LNCaP clone FGC (cell line): ENCODE data around the gene MYOCD.

ENCODE experiments used
- DNase-seq: peaks from one replicate; pipeline ENCODE4 v3.0.0-alpha.2; 2011; ENCODE audit warnings: low read depth
- H3K4me3 ChIP-seq: 2 replicates; pipeline ENCODE4 v1.5.1; 2011; ENCODE audit warnings: mild to moderate bottlenecking, low read depth, low read length, control low read depth
- TF ChIP-seq, protein P1 (sequence below): IDR thresholded peaks from 2 replicates; pipeline ENCODE4 v1.5.1; 2012; ENCODE audit warnings: mild to moderate bottlenecking; ENCODE audit not compliant: control insufficient read depth, insufficient read depth; ENCODE audit errors: extremely low read depth

The MYOCD gene

DNA sequence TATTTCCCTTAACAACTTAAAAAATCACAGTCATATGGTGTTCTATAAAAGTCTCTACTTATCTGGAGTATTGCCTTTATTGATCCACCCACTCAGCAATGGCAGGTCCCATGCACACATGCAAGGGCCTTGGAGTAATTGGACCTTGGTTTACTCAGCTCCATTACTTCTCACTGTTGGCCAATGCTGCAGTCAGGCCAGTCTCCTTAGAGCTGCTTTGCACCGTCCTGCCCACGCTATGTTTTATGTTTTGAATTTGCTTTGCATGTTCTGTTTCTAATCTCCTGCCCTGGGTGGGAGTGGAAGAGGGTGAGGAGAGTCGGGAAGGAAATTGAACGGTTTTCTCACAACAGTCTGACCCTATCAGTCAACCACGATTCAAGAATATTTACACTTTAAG is 147.2 kb downstream of the MYOCD start:
- no peak overlapping the region for H3K4me3 ChIP-seq
- DNase-seq, result no peak
- TF ChIP-seq, protein P1, sequence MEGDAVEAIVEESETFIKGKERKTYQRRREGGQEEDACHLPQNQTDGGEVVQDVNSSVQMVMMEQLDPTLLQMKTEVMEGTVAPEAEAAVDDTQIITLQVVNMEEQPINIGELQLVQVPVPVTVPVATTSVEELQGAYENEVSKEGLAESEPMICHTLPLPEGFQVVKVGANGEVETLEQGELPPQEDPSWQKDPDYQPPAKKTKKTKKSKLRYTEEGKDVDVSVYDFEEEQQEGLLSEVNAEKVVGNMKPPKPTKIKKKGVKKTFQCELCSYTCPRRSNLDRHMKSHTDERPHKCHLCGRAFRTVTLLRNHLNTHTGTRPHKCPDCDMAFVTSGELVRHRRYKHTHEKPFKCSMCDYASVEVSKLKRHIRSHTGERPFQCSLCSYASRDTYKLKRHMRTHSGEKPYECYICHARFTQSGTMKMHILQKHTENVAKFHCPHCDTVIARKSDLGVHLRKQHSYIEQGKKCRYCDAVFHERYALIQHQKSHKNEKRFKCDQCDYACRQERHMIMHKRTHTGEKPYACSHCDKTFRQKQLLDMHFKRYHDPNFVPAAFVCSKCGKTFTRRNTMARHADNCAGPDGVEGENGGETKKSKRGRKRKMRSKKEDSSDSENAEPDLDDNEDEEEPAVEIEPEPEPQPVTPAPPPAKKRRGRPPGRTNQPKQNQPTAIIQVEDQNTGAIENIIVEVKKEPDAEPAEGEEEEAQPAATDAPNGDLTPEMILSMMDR, result no peak

DNA sequence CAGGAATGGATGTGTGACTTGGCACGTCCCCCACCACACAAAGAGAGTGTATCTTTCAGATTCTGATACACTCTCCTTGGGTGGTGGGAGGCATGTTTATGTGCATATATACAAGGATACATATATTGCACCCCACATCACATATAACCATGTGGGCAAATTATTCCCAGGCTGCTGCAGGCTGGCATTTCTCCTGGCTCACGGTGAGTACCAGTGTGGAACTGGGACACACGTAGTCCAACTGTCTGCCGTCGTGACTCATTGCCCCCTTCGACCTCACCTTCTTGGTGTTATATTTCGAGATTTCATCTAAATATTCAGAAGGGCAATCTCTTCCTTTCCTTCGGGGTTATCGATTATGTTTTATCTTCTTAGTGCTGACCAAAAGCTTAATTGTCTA is 148.0 kb downstream of the MYOCD start:
- no peak for DNase-seq
- TF ChIP-seq, protein P1, result no peak

DNA sequence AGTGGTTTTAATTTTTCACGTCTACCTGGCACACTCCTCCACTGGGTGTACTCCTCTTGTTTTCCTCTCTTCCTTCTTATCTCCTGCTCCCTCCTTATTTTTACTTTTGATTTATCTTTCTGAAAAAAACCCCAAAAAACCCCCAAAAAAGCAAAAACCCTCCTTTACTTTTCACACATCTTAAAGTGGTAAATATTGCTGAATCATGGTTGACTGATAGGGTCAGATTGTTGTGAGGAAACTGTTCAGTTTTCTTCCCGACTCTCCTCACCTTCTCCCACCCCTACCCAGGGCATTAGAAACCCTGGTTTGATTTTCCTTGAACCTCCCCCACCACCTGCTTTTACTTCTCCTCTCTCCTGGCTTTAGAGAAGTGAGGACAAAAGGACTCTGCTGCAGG is 149.0 kb downstream of the MYOCD start:
- H3K4me3 ChIP-seq, result no peak overlapping the region
- no peak for DNase-seq
- TF ChIP-seq, protein P1, result no peak

More for the DNA sequence above, 148.0 kb downstream of the MYOCD start:
- H3K4me3 ChIP-seq, result no peak overlapping the region

DNA sequence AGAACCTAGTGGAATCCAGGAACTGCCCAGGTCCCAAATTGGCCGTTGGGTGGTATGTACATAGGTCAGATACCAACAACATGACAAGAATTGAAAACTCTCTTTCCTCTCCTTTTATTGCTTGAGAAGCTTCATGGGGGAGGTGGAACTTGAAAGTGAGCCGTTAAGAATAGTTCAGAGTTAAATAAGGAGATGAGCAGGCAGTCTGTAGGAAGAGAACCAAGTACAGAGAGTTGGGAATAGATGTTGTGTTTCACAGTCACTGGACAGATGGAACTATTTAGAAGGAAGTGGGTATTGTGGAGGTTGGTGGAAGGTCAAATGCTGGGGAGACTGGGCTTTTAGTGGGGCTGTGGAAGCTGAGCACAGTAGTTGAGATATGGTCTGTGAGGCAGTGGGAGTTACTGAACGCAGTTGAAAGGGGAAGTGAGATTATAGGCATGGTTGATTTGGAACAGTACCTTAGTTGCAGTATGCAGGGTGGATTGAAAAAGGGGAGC is 150.0 kb downstream of the MYOCD start:
- TF ChIP-seq, protein P1, result no peak
- no peak overlapping the region for H3K4me3 ChIP-seq
- no peak for DNase-seq
